ENCODE data around the gene TOMM20.

TOMM20 gene

GRCh38 chr1:235113183-235113917 lies 15.3 kb downstream of the TOMM20 start:
- Histone ChIP-seq H3K27ac (ENCODE audit: low read depth, low read length) (no peak overlapping the region), H3K36me3 (ENCODE audit: control insufficient read depth, insufficient read depth, low read length) (peaks cover 96% of the 10 kb centered on the region)

DNA sequence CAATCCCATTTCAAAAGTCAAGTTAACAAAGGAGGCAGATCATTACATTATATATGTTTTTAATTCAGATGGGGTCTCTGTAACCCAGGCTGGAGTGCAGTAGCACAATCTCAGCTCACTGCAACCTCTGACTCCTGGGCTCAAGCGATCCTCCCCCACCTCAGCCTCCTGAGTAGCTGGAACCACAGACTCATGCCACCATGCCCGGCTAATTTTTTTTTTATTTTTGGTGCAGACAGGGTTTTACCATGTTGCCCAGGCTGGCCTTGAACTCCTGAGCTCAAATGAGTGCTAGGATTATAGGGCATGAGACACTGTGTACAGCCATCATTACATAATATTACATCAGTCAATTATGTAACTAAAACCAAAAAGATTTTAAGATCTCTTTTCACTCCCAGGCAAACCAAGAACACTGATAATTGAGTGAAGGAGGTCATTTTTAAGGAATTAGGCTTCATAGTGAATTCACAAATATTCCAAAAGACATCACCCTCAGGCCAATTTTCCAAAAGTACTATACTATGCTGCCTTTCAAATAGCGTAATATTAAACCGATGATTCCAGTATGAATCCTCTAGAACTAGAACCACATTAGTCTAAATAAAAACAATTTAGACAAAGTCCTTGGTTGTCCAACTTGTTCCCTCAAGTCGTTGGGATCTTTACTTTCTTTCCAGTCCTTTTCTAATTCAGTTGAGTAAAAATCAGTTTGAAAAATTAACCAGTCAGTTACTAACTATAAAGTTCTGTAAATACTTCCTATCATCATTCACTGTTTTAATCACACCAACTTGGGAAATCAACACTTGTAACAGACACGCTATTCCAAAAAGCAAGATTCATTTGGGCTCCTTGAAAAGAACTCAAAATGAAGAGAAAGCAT lies 16.1 kb downstream of the TOMM20 start:
- Histone ChIP-seq H3K27me3 (ENCODE audit: control insufficient read depth, insufficient read depth, low read length) (no peaks in the 10 kb centered on the region), H3K9ac (ENCODE audit: low read length) (no peak overlapping the region), H3K4me3 (ENCODE audit: low read depth, low read length) (no peak overlapping the region), H3K9me3 (ENCODE audit: control insufficient read depth, insufficient read depth, low read depth, low read length) (no peaks in the 10 kb centered on the region), H3K36me3 (ENCODE audit: control insufficient read depth, insufficient read depth, low read length) (peaks cover 95% of the 10 kb centered on the region), H3K4me1 (ENCODE audit: control insufficient read depth, insufficient read depth, low read length) (no peaks in the 10 kb centered on the region), H3K27ac (ENCODE audit: low read depth, low read length) (no peak overlapping the region)

More at GRCh38 chr1:235113183-235113917, 15.3 kb downstream of the TOMM20 start:
- Histone ChIP-seq H3K27me3 (ENCODE audit: control insufficient read depth, insufficient read depth, low read length) (no peaks in the 10 kb centered on the region), H3K4me3 (ENCODE audit: low read depth, low read length) (no peak overlapping the region), H3K4me1 (ENCODE audit: control insufficient read depth, insufficient read depth, low read length) (no peaks in the 10 kb centered on the region), H3K9ac (ENCODE audit: low read length) (no peak overlapping the region), H3K9me3 (ENCODE audit: control insufficient read depth, insufficient read depth, low read depth, low read length) (no peaks in the 10 kb centered on the region)

DNA sequence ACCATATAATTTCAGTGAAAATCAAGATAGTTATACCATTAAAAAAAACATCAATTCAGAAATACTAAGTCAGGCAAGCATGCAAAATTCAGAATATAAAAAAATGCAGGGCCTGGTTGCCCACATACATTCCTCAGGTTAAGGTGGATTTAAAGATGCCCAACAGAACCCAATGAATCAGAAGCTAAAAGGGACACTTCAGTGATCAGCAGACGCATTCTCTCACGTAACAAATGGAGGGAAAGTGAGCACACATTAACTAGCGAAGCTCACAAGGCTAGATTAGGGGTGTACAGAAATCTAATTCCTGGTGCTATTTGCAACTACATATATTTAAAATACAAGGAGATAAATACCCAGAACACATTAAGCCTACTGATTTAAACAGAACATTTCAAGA lies 17.5 kb downstream of the TOMM20 start:
- H3K36me3 ChIP-seq (ENCODE audit: control insufficient read depth, insufficient read depth, low read length), result peaks cover 90% of the 10 kb centered on the region
- no peak overlapping the region for H3K27ac ChIP-seq (ENCODE audit: low read depth, low read length)
- H3K4me1 ChIP-seq (ENCODE audit: control insufficient read depth, insufficient read depth, low read length), result no peaks in the 10 kb centered on the region
- no peak overlapping the region for H3K4me3 ChIP-seq (ENCODE audit: low read depth, low read length)
- H3K9me3 ChIP-seq (ENCODE audit: control insufficient read depth, insufficient read depth, low read depth, low read length), result no peaks in the 10 kb centered on the region
- no peak overlapping the region for H3K9ac ChIP-seq (ENCODE audit: low read length)
- no peaks in the 10 kb centered on the region for H3K27me3 ChIP-seq (ENCODE audit: control insufficient read depth, insufficient read depth, low read length)

DNA sequence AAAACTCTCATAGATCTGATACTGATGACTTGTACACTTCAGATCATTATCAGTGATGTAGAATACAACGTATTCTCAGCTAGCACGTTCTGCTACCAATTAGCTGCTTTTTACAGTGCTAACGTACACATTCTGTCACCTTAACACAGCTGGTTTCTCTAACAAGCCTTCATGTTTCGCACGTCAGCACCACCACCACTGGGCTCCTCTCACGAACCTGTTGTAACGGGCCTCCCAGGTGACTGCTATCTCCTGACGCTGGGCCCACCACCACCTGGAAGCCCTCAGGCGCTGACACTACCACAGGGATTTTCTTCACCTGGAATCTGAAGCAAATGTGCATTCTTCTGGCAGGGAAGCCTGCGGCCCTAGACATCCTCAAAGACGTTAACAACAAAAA lies 19.8 kb downstream of the TOMM20 start:
- H3K4me1 ChIP-seq (ENCODE audit: control insufficient read depth, insufficient read depth, low read length), result peaks cover 5% of the 10 kb centered on the region
- H3K27ac ChIP-seq (ENCODE audit: low read depth, low read length), result no peak overlapping the region
- no peaks in the 10 kb centered on the region for H3K9me3 ChIP-seq (ENCODE audit: control insufficient read depth, insufficient read depth, low read depth, low read length)
- no peak overlapping the region for H3K4me3 ChIP-seq (ENCODE audit: low read depth, low read length)
- H3K36me3 ChIP-seq (ENCODE audit: control insufficient read depth, insufficient read depth, low read length), result peaks cover 69% of the 10 kb centered on the region
- no peaks in the 10 kb centered on the region for H3K27me3 ChIP-seq (ENCODE audit: control insufficient read depth, insufficient read depth, low read length)
- H3K9ac ChIP-seq (ENCODE audit: low read length), result no peak overlapping the region

DNA sequence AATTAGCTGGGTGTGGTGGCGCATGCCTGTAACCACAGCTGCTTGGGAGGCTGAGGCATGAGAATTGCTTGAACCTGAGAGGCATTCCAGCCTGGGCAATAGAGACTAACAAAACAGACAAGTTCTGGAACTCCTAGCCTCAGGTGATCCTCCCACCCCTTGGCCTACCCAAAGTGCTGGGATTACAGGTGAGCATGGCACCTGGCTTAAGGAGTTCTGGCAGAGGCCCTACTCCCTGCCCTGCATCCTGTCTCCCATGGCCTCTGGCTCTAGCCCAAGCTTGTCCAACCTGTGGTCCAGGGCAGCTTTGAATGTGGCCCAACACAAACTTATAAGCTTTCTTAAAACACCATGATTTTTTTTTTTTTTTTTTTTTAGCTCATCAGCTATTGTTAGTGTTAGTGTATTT lies 20.4 kb downstream of the TOMM20 start:
- H3K36me3 ChIP-seq (ENCODE audit: control insufficient read depth, insufficient read depth, low read length), result peaks cover 62% of the 10 kb centered on the region
- H3K9me3 ChIP-seq (ENCODE audit: control insufficient read depth, insufficient read depth, low read depth, low read length), result no peaks in the 10 kb centered on the region
- H3K27ac ChIP-seq (ENCODE audit: low read depth, low read length), result no peak overlapping the region
- H3K4me3 ChIP-seq (ENCODE audit: low read depth, low read length), result no peak overlapping the region
- no peaks in the 10 kb centered on the region for H3K27me3 ChIP-seq (ENCODE audit: control insufficient read depth, insufficient read depth, low read length)
- peaks cover 5% of the 10 kb centered on the region for H3K4me1 ChIP-seq (ENCODE audit: control insufficient read depth, insufficient read depth, low read length)
- no peak overlapping the region for H3K9ac ChIP-seq (ENCODE audit: low read length)

DNA sequence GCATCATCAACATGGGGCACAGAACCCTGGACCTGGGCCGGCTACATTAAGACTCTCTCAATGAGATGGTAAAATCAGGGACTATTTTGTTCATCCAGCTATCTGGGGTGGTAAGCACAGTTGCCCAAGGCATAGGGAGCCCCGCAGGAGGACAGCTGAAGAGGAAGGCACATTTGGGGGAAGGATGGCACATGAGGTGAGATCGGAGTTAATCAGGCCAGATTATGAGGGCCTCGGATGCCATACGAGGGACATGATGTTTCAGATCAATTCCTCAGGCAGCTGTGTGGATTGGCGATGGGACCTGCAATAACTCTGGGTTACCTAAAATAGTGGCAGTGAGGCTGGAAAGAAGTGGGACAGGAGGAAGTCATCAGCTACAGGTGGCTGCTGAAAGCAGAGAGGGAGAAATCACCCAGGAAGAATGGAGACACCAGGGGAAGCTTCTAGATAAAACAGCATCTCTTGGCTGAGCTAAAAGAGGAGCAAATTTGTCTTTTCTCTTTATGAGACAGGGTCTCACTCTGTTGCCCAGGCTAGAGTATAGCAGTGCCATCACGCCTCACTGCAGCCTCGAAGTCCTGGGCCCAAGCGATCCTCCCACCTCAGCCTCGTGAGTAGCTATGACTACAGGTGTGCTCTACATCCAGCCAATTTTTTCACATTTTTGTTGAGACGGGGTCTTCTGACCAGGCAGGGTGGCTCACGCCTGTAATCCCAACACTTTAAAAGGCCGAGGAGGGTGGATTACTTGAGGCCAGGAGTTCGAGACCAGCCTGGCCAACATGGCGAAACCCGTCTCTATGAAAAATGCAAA lies 21.1 kb downstream of the TOMM20 start:
- Histone ChIP-seq H3K9me3 (ENCODE audit: control insufficient read depth, insufficient read depth, low read depth, low read length) (no peaks in the 10 kb centered on the region), H3K4me3 (ENCODE audit: low read depth, low read length) (no peak overlapping the region), H3K36me3 (ENCODE audit: control insufficient read depth, insufficient read depth, low read length) (peaks cover 56% of the 10 kb centered on the region), H3K4me1 (ENCODE audit: control insufficient read depth, insufficient read depth, low read length) (peaks cover 5% of the 10 kb centered on the region), H3K9ac (ENCODE audit: low read length) (no peak overlapping the region), H3K27ac (ENCODE audit: low read depth, low read length) (no peak overlapping the region), H3K27me3 (ENCODE audit: control insufficient read depth, insufficient read depth, low read length) (no peaks in the 10 kb centered on the region)

DNA sequence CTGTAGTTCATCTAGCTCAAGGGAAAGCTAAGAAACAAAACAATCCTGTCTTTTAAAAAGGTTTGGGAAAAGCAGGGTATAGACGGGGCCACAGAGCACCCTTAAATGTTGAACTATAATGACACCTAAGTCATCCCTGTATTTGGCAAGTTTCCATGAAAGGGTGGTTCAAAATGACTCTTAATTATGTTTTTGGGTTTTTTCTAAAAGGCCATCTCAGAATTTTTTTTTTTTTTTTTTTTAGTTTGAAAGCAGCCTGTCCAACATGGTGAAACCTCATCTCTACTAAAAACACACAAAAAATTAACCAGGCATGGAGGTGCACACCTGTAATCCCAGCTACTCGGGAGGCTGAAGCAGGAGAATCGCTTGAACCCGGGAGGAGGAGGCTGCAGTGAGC lies 22.2 kb downstream of the TOMM20 start:
- no peak overlapping the region for H3K27ac ChIP-seq (ENCODE audit: low read depth, low read length)
- no peak overlapping the region for H3K4me3 ChIP-seq (ENCODE audit: low read depth, low read length)
- peaks cover 5% of the 10 kb centered on the region for H3K4me1 ChIP-seq (ENCODE audit: control insufficient read depth, insufficient read depth, low read length)
- H3K9me3 ChIP-seq (ENCODE audit: control insufficient read depth, insufficient read depth, low read depth, low read length), result no peaks in the 10 kb centered on the region
- peaks cover 46% of the 10 kb centered on the region for H3K36me3 ChIP-seq (ENCODE audit: control insufficient read depth, insufficient read depth, low read length)
- H3K27me3 ChIP-seq (ENCODE audit: control insufficient read depth, insufficient read depth, low read length), result no peaks in the 10 kb centered on the region
- H3K9ac ChIP-seq (ENCODE audit: low read length), result no peak overlapping the region

GRCh38 chr1:235105051-235106043 lies 23.3 kb downstream of the TOMM20 start:
- Histone ChIP-seq H3K4me3 (ENCODE audit: low read depth, low read length) (no peak overlapping the region), H3K9me3 (ENCODE audit: control insufficient read depth, insufficient read depth, low read depth, low read length) (no peaks in the 10 kb centered on the region), H3K27me3 (ENCODE audit: control insufficient read depth, insufficient read depth, low read length) (no peaks in the 10 kb centered on the region), H3K4me1 (ENCODE audit: control insufficient read depth, insufficient read depth, low read length) (peaks cover 5% of the 10 kb centered on the region), H3K27ac (ENCODE audit: low read depth, low read length) (no peak overlapping the region), H3K9ac (ENCODE audit: low read length) (no peak overlapping the region), H3K36me3 (ENCODE audit: control insufficient read depth, insufficient read depth, low read length) (peaks cover 35% of the 10 kb centered on the region)

DNA sequence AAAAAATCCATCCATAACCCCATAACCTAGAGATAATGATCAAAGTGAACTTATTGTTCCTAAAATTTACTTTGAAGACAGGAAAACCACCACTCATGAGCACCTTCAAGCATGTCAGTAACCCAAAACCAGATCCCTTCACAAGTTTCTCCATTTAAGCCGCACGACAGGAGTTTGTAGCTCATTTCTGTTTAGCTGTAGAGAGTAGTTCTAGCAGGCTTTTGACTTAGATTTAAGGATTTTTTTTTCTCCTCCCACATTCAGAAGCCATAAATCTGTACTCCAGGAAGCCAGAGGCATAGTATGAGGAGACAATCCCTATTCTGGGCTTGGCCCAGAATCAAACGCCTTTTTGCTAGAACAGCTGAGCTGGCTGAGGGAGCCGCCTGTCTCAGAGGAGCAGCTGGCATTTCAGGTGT lies 25.6 kb downstream of the TOMM20 start:
- Histone ChIP-seq H3K9ac (ENCODE audit: low read length) (no peak overlapping the region), H3K4me3 (ENCODE audit: low read depth, low read length) (no peak overlapping the region), H3K27ac (ENCODE audit: low read depth, low read length) (no peak overlapping the region), H3K4me1 (ENCODE audit: control insufficient read depth, insufficient read depth, low read length) (peaks cover 5% of the 10 kb centered on the region), H3K27me3 (ENCODE audit: control insufficient read depth, insufficient read depth, low read length) (no peaks in the 10 kb centered on the region), H3K36me3 (ENCODE audit: control insufficient read depth, insufficient read depth, low read length) (peaks cover 12% of the 10 kb centered on the region), H3K9me3 (ENCODE audit: control insufficient read depth, insufficient read depth, low read depth, low read length) (no peaks in the 10 kb centered on the region)

GRCh38 chr1:235102259-235102582 lies 26.4 kb downstream of the TOMM20 start:
- no peaks in the 10 kb centered on the region for H3K9me3 ChIP-seq (ENCODE audit: control insufficient read depth, insufficient read depth, low read depth, low read length)
- peaks cover 5% of the 10 kb centered on the region for H3K4me1 ChIP-seq (ENCODE audit: control insufficient read depth, insufficient read depth, low read length)
- peaks cover 5% of the 10 kb centered on the region; the same call in 1 of the 2 replicates for H3K36me3 ChIP-seq (ENCODE audit: control insufficient read depth, insufficient read depth, low read length)
- H3K9ac ChIP-seq (ENCODE audit: low read length), result no peak overlapping the region
- H3K4me3 ChIP-seq (ENCODE audit: low read depth, low read length), result no peak overlapping the region
- H3K27ac ChIP-seq (ENCODE audit: low read depth, low read length), result no peak overlapping the region
- H3K27me3 ChIP-seq (ENCODE audit: control insufficient read depth, insufficient read depth, low read length), result no peaks in the 10 kb centered on the region
